ENCODE measurements around the gene ALKBH2.

Gene ALKBH2

GRCh38 chr12:109131154-109132050 is 38.1 kb upstream of the ALKBH2 start:
- no peak for TF ChIP-seq CTCF (IDR thresholded peaks at IDR 0.05; ENCODE audit: low read depth, low read length)
- no peak for DNase-seq (ENCODE audit: extremely low read depth, low read depth)

- TF ChIP-seq CTCF (IDR thresholded peaks at IDR 0.05; ENCODE audit: low read depth, low read length), result no peak
- DNase-seq (ENCODE audit: extremely low read depth, low read depth), result no peak
Measured at GRCh38 chr12:109130297-109131153, 37.3 kb upstream of the ALKBH2 start.

GRCh38 chr12:109127533-109128242 is 34.4 kb upstream of the ALKBH2 start:
- no peak for TF ChIP-seq CTCF (IDR thresholded peaks at IDR 0.05; ENCODE audit: low read depth, low read length)

GRCh38 chr12:109126784-109127183 is 33.5 kb upstream of the ALKBH2 start:
- no peak for TF ChIP-seq CTCF (IDR thresholded peaks at IDR 0.05; ENCODE audit: low read depth, low read length)
- DNase-seq (ENCODE audit: extremely low read depth, low read depth), result no peak

More at GRCh38 chr12:109127533-109128242, 34.4 kb upstream of the ALKBH2 start:
- no peak for DNase-seq (ENCODE audit: extremely low read depth, low read depth)

- DNase-seq (ENCODE audit: extremely low read depth, low read depth), result no peak
- TF ChIP-seq CTCF (IDR thresholded peaks at IDR 0.05; ENCODE audit: low read depth, low read length), result no peak
Measured at GRCh38 chr12:109125791-109126190, 32.5 kb upstream of the ALKBH2 start.

- DNase-seq (ENCODE audit: extremely low read depth, low read depth), result no peak
- TF ChIP-seq CTCF (IDR thresholded peaks at IDR 0.05; ENCODE audit: low read depth, low read length), result no peak
Measured at GRCh38 chr12:109124878-109125648, 31.8 kb upstream of the ALKBH2 start.

Data from AG09319 (cell line).